ENCODE measurements around the gene CCDC185.

Gene CCDC185

GRCh38 chr1:223410036-223410435 is 16.8 kb downstream of the CCDC185 start:
- TF ChIP-seq CTCF (IDR thresholded peaks at IDR 0.05; ENCODE audit: borderline replicate concordance, insufficient read depth, low read depth, low read length), result no peak

GRCh38 chr1:223411309-223411708 is 18.1 kb downstream of the CCDC185 start:
- no peak for TF ChIP-seq CTCF (IDR thresholded peaks at IDR 0.05; ENCODE audit: borderline replicate concordance, insufficient read depth, low read depth, low read length)
- no peak overlapping the region for H3K4me3 ChIP-seq (ENCODE audit: low read depth, low read length)

More at GRCh38 chr1:223410036-223410435, 16.8 kb downstream of the CCDC185 start:
- H3K4me3 ChIP-seq (ENCODE audit: low read depth, low read length), result no peak overlapping the region

GRCh38 chr1:223411710-223412109 is 18.5 kb downstream of the CCDC185 start:
- TF ChIP-seq CTCF (IDR thresholded peaks at IDR 0.05; ENCODE audit: borderline replicate concordance, insufficient read depth, low read depth, low read length), result no peak

GRCh38 chr1:223413216-223413615 is 20.0 kb downstream of the CCDC185 start:
- H3K4me3 ChIP-seq (ENCODE audit: low read depth, low read length), result no peak overlapping the region
- TF ChIP-seq CTCF (IDR thresholded peaks at IDR 0.05; ENCODE audit: borderline replicate concordance, insufficient read depth, low read depth, low read length), result no peak

More at GRCh38 chr1:223411710-223412109, 18.5 kb downstream of the CCDC185 start:
- H3K4me3 ChIP-seq (ENCODE audit: low read depth, low read length), result no peak overlapping the region

- TF ChIP-seq CTCF (IDR thresholded peaks at IDR 0.05; ENCODE audit: borderline replicate concordance, insufficient read depth, low read depth, low read length), result no peak
- no peak overlapping the region for H3K4me3 ChIP-seq (ENCODE audit: low read depth, low read length)
These were observed 24.2 kb downstream of the CCDC185 start for GRCh38 chr1:223417444-223417843.

GRCh38 chr1:223417903-223418663 is 24.9 kb downstream of the CCDC185 start:
- TF ChIP-seq CTCF (IDR thresholded peaks at IDR 0.05; ENCODE audit: borderline replicate concordance, insufficient read depth, low read depth, low read length), result no peak
- H3K4me3 ChIP-seq (ENCODE audit: low read depth, low read length), result no peak overlapping the region

- TF ChIP-seq CTCF (IDR thresholded peaks at IDR 0.05; ENCODE audit: borderline replicate concordance, insufficient read depth, low read depth, low read length), result no peak
- H3K4me3 ChIP-seq (ENCODE audit: low read depth, low read length), result no peak overlapping the region
These were observed 25.9 kb downstream of the CCDC185 start for GRCh38 chr1:223419115-223419514.

All from GM12875 (cell line).